Stimulated activated CD8-positive, alpha-beta memory T cell treated with anti-CD3 and anti-CD28 coated beads, Interleukin-15, amount 100 ng/mL, for 24 hours (primary cell): ENCODE results near the gene DNAL4.

Source experiments
- DNase-seq: peaks from one replicate; pipeline ENCODE4 v3.0.0-alpha.2; 2020; ENCODE audit warnings: low read depth

DNAL4 gene

GRCh38 chr22:38793721-38794466 lies at the start of gene DNAL4:
Gene DNAL4, minus strand, starts transcription at chr22:38794143. Its CDS starts 11,412 bp downstream, at chr22:38782731.
- peak; percentile 60 for DNase-seq

GRCh38 chr22:38843201-38843656 lies 49.3 kb upstream of the DNAL4 start:
- DNase-seq: no peak

GRCh38 chr22:38842512-38843200 lies 48.7 kb upstream of the DNAL4 start:
- DNase-seq: no peak

- no peak for DNase-seq
Measured at GRCh38 chr22:38841635-38842034, 47.7 kb upstream of the DNAL4 start.

- no peak for DNase-seq
Measured at GRCh38 chr22:38841211-38841610, 47.3 kb upstream of the DNAL4 start.

- no peak for DNase-seq
Measured at GRCh38 chr22:38840129-38840528, 46.2 kb upstream of the DNAL4 start.

GRCh38 chr22:38839686-38840085 lies 45.7 kb upstream of the DNAL4 start:
- no peak for DNase-seq

- no peak for DNase-seq
Measured at GRCh38 chr22:38837414-38837928, 43.5 kb upstream of the DNAL4 start.

- no peak for DNase-seq
Measured at GRCh38 chr22:38835888-38836301, 42.0 kb upstream of the DNAL4 start.

- DNase-seq: no peak
Measured at GRCh38 chr22:38834991-38835390, 41.0 kb upstream of the DNAL4 start.

GRCh38 chr22:38834215-38834953 lies 40.4 kb upstream of the DNAL4 start:
- no peak for DNase-seq

- no peak for DNase-seq
Measured at GRCh38 chr22:38833061-38833460, 39.1 kb upstream of the DNAL4 start.

GRCh38 chr22:38832005-38832978 lies 38.3 kb upstream of the DNAL4 start:
- no peak for DNase-seq

GRCh38 chr22:38831166-38831945 lies 37.4 kb upstream of the DNAL4 start:
- DNase-seq: no peak

- DNase-seq: no peak
Measured at GRCh38 chr22:38830845-38831108, 36.8 kb upstream of the DNAL4 start.

- DNase-seq: no peak
Measured at GRCh38 chr22:38830026-38830844, 36.3 kb upstream of the DNAL4 start.

GRCh38 chr22:38829485-38829884 lies 35.5 kb upstream of the DNAL4 start:
- no peak for DNase-seq

- no peak for DNase-seq
Measured at GRCh38 chr22:38828616-38829205, 34.8 kb upstream of the DNAL4 start.

GRCh38 chr22:38828191-38828590 lies 34.2 kb upstream of the DNAL4 start:
- no peak for DNase-seq

GRCh38 chr22:38827510-38827909 lies 33.6 kb upstream of the DNAL4 start:
- no peak for DNase-seq
